Astrocyte (in vitro differentiated cells and primary cell): ENCODE results near the gene NELFB. TPM values are rescaled to one million over a fixed set of nuclear protein-coding genes. Genes with fewer than 3 reads are reported as not detected.
"Not testable (repeated sequence)": the region's sequence is repeated elsewhere in the genome, so short reads cannot be mapped to it uniquely, and the experiment has no call there.

Source experiments
- DNase-seq: peaks from one replicate; pipeline ENCODE4 v3.0.0-alpha.2; 2010; ENCODE audit warnings: low read depth
- FAIRE-seq: peaks from 2 replicates; lab custom pipeline; 2011; peaks lifted over from hg19 to GRCh38; lab: Jason Lieb, UNC
- H2AFZ ChIP-seq: 2 replicates; pipeline ENCODE4 v1.6.0; 2012; ENCODE audit warnings: low read depth, low read length, inconsistent platforms
- H3K27ac ChIP-seq: 2 replicates; pipeline ENCODE4 v1.5.1; 2011; ENCODE audit warnings: low read depth, low read length, inconsistent platforms
- H3K27me3 ChIP-seq: 2 replicates; pipeline ENCODE4 v1.6.0; 2011; ENCODE audit warnings: low read length, inconsistent platforms; ENCODE audit not compliant: insufficient read depth
- H3K36me3 ChIP-seq: 2 replicates; pipeline ENCODE4 v1.5.1; 2011; ENCODE audit warnings: low read length, inconsistent platforms; ENCODE audit not compliant: insufficient read depth
- H3K4me1 ChIP-seq: 2 replicates; pipeline ENCODE4 v1.5.1; 2011; ENCODE audit warnings: low read length, inconsistent platforms; ENCODE audit not compliant: insufficient read depth
- H3K4me2 ChIP-seq: 2 replicates; pipeline ENCODE4 v1.6.0; 2012; ENCODE audit warnings: low read length, inconsistent platforms
- H3K4me3 ChIP-seq: 2 replicates; pipeline ENCODE4 v1.5.1; 2011; ENCODE audit warnings: low read depth, mild to moderate bottlenecking, low read length, inconsistent platforms; ENCODE audit not compliant: insufficient read depth
- H3K79me2 ChIP-seq: 2 replicates; pipeline ENCODE4 v1.6.0; 2012; ENCODE audit warnings: mild to moderate bottlenecking, low read length, inconsistent platforms; ENCODE audit not compliant: insufficient read depth
- H3K9ac ChIP-seq: 2 replicates; pipeline ENCODE4 v1.6.0; 2012; ENCODE audit warnings: mild to moderate bottlenecking, low read length, inconsistent platforms
- H3K9me3 ChIP-seq: 2 replicates; pipeline ENCODE4 v1.5.1; 2012; ENCODE audit warnings: low read depth, mild to moderate bottlenecking, low read length, inconsistent platforms; ENCODE audit not compliant: insufficient read depth
- H4K20me1 ChIP-seq: 2 replicates; pipeline ENCODE4 v1.6.0; 2012; ENCODE audit warnings: low read length, inconsistent platforms; ENCODE audit not compliant: insufficient read depth
- H3K27ac Mint-ChIP-seq: one replicate; pipeline ENCODE4 v1.8.0; 2021; ENCODE audit warnings: mild to moderate bottlenecking, mixed read lengths; ENCODE audit not compliant: unreplicated experiment
- H3K27me3 Mint-ChIP-seq: one replicate; pipeline ENCODE4 v1.8.0; 2021; ENCODE audit warnings: low read depth, mixed read lengths; ENCODE audit not compliant: unreplicated experiment
- H3K36me3 Mint-ChIP-seq: one replicate; pipeline ENCODE4 v1.8.0; 2021; ENCODE audit warnings: low read depth, mixed read lengths; ENCODE audit not compliant: unreplicated experiment
- H3K4me1 Mint-ChIP-seq: one replicate; pipeline ENCODE4 v1.8.0; 2021; ENCODE audit warnings: low read depth, mixed read lengths; ENCODE audit not compliant: unreplicated experiment
- H3K4me3 Mint-ChIP-seq: one replicate; pipeline ENCODE4 v1.8.0; 2021; ENCODE audit warnings: mild to moderate bottlenecking, moderate library complexity, mixed read lengths; ENCODE audit not compliant: unreplicated experiment
- H3K9me3 Mint-ChIP-seq: one replicate; pipeline ENCODE4 v1.8.0; 2021; ENCODE audit warnings: mild to moderate bottlenecking, mixed read lengths; ENCODE audit not compliant: unreplicated experiment
- EZH2 ChIP-seq: IDR thresholded peaks from 2 replicates; pipeline ENCODE4 v1.6.1; 2012; ENCODE audit warnings: mild to moderate bottlenecking, low read length, inconsistent platforms; ENCODE audit not compliant: insufficient read depth
- total RNA-seq: library from RNA; stranded (reverse); gene quantifications from 2 replicates; pipeline ENCODE4 v1.2.1, GENCODE V29; 2021
- TF ChIP-seq, protein P1 (sequence below): IDR thresholded peaks from 2 replicates; pipeline ENCODE4 v1.5.1; 2011; ENCODE audit warnings: low read depth, mild to moderate bottlenecking, inconsistent platforms, low read length, moderate library complexity; ENCODE audit not compliant: insufficient read depth

Gene NELFB
- total RNA-seq, 1 donor from 2014 or later = 48.9 TPM

DNA sequence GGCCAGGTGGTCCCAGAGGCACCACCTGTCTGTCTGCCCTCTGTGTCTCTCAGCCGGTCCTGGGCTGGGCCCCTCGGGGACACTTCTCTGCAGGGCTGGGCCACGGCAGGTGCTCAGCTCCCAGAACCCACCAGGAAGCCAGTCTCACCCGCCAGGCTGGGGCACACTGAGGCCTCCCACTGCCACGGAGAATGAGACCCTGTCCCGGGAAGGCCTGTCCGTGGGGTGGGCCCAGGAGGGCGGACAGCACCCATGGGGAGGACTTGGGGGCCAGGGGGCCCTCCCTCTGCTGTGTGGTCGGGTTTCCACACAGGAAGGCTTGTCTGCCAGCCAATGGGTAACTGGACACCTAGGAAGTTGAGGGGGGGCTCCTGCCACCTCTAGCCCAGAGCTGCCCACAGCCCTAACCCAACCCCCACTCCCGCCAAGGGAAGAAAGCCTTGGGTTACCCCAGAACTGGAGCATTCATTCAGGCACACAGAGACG is 18.1 kb upstream of the NELFB start:
- no peak overlapping the region for H3K27ac ChIP-seq
- peaks cover under 1% of the 10 kb centered on the region for H3K36me3 Mint-ChIP-seq

DNA sequence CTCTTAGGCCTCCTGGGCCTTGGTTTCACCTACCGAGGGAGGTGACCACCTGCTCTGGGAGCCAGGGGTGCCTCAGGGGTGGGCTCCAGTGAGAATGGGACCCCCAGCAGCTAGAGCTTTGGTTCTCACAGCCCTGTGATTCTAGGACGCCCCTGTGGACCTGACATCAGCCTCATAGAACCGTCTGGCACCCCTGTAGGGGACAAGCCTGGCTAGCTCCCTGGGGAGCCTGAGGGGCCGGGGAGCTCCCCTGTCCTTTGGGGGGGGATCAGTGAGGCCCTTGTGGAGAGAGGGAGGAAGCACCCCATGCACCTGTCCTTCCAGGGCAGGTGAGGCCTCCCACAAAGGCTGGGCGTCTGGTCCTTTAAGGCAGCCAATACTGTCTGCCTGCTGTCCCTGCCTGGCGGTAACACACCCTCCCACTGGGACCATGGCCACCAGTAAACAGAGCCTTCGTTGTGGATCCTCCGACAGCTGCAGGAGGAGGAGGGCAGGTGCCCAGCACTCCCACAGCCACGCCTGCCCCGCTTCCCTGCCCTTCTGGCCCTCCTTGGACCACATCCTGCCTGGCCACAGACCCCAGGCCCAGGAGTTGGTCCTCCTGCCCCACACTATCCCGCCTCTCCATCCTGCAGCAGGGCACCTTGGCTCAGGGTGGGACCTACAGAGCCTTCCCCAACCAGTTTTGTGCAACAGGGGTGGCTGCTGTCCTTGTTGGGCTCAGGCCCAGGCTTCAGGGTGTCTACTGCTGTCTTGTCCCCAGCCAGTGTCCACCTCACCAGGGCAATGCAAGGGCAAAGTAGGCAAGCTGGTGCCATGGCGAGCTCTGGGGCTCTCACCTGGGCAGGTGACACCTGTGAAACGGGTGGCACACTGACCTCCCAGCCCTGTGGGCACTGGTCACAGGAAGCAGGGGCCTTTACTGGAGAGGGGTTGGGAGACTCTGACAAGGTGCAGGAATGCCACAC is 17.1 kb upstream of the NELFB start:
- no peak overlapping the region for H3K27ac ChIP-seq
- no peak for FAIRE-seq
- Mint-ChIP-seq H3K36me3 (peaks cover 8% of the 10 kb centered on the region), H3K27me3 (no peaks in the 10 kb centered on the region), H3K4me1 (peaks cover 10% of the 10 kb centered on the region), H3K9me3 (no peaks in the 10 kb centered on the region), H3K4me3 (peak overlapping the region; percentile 20), H3K27ac (peak overlapping the region; percentile 75)
- peaks cover 6% of the 10 kb centered on the region for H3K36me3 ChIP-seq
- H4K20me1 ChIP-seq = peaks cover 40% of the 10 kb centered on the region
- H3K79me2 ChIP-seq = peaks cover 37% of the 10 kb centered on the region
- H3K4me1 ChIP-seq = peaks cover 18% of the 10 kb centered on the region
- no peak overlapping the region for H2AFZ ChIP-seq
- H3K4me3 ChIP-seq = no peak overlapping the region
- TF ChIP-seq, protein P1, sequence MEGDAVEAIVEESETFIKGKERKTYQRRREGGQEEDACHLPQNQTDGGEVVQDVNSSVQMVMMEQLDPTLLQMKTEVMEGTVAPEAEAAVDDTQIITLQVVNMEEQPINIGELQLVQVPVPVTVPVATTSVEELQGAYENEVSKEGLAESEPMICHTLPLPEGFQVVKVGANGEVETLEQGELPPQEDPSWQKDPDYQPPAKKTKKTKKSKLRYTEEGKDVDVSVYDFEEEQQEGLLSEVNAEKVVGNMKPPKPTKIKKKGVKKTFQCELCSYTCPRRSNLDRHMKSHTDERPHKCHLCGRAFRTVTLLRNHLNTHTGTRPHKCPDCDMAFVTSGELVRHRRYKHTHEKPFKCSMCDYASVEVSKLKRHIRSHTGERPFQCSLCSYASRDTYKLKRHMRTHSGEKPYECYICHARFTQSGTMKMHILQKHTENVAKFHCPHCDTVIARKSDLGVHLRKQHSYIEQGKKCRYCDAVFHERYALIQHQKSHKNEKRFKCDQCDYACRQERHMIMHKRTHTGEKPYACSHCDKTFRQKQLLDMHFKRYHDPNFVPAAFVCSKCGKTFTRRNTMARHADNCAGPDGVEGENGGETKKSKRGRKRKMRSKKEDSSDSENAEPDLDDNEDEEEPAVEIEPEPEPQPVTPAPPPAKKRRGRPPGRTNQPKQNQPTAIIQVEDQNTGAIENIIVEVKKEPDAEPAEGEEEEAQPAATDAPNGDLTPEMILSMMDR = no peak
- no peak for DNase-seq
- H3K4me2 ChIP-seq = peak overlapping the region; percentile 93
- no peak overlapping the region for H3K9ac ChIP-seq
- no peaks in the 10 kb centered on the region for H3K9me3 ChIP-seq
- H3K27me3 ChIP-seq = no peaks in the 10 kb centered on the region

More for the DNA sequence above, 18.1 kb upstream of the NELFB start:
- Mint-ChIP-seq H3K4me3 (no peak overlapping the region), H3K27ac (no peak overlapping the region), H3K9me3 (no peaks in the 10 kb centered on the region), H3K27me3 (no peaks in the 10 kb centered on the region), H3K4me1 (peaks cover 1% of the 10 kb centered on the region)
- TF ChIP-seq, protein P1 = no peak
- no peak for TF ChIP-seq EZH2
- Histone ChIP-seq H3K4me1 (peaks cover 7% of the 10 kb centered on the region), H3K9ac (no peak overlapping the region), H3K79me2 (peaks cover 27% of the 10 kb centered on the region), H3K9me3 (no peaks in the 10 kb centered on the region), H3K36me3 (no peaks in the 10 kb centered on the region), H3K27me3 (no peaks in the 10 kb centered on the region), H3K4me3 (no peak overlapping the region), H3K4me2 (peak overlapping the region; percentile 54), H2AFZ (no peak overlapping the region), H4K20me1 (peaks cover 29% of the 10 kb centered on the region)
- no peak for FAIRE-seq
- no peak for DNase-seq

DNA sequence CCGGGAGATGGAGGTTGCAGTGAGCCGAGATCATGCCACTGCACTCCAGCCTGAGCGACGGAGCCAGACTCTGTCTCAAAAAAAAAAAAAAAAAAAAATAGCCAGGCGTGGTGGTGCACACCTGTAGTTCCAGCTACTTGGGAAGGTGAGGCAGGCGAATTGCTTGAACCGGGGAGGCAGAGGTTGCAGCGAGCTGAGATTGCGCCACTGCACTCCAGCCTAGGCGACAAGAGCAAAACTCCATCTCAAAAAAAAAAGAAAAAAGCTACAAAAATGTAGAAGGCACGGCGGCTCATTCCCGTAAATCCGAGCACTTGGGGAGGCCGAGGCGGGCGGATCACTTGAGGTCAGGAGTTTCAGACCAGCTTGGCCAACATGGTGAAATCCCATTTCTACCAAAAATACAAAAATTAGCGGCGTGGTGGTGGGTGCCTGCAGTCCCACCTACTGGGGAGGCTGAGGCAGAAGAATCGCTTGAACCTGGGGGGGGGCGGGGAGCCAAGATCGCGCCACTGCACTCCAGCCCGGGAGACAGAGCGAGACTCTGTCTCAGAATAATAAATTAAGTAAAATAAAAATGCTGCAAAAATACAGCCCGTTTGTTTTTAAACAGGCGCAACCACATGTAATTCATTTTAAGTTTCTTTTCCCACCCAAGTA is 15.5 kb upstream of the NELFB start:
- not testable (repeated sequence) for H3K36me3 ChIP-seq, H3K9me3 ChIP-seq, FAIRE-seq, H3K9me3 Mint-ChIP-seq, H3K27me3 Mint-ChIP-seq, DNase-seq, H3K36me3 Mint-ChIP-seq, H3K27me3 ChIP-seq
- H3K4me1 Mint-ChIP-seq = peaks cover 19% of the 10 kb centered on the region
- peak overlapping the region; percentile 86 for H3K27ac Mint-ChIP-seq
- H3K4me1 ChIP-seq = peaks cover 25% of the 10 kb centered on the region
- H3K4me3 ChIP-seq = peak overlapping the region; percentile 80
- peak overlapping the region; percentile 84 for H3K4me3 Mint-ChIP-seq
- H3K4me2 ChIP-seq = peak overlapping the region; percentile 93
- H3K79me2 ChIP-seq = peaks cover 54% of the 10 kb centered on the region
- peak overlapping the region; percentile 71 for H2AFZ ChIP-seq
- peak overlapping the region; percentile 87 for H3K27ac ChIP-seq
- H4K20me1 ChIP-seq = peaks cover 56% of the 10 kb centered on the region
- peak overlapping the region; percentile 85 for H3K9ac ChIP-seq
